ENCODE data around the gene C14orf119.

Gene C14orf119

GRCh38 chr14:23141706-23142444, 46.6 kb downstream of the C14orf119 start:
- Histone ChIP-seq H3K9ac (ENCODE audit: low read depth, low read length) (no peak overlapping the region), H3K9me3 (ENCODE audit: control insufficient read depth, insufficient read depth, low read length) (no peaks in the 10 kb centered on the region), H3K4me3 (ENCODE audit: low read depth, low read length) (no peak overlapping the region), H3K36me3 (ENCODE audit: control insufficient read depth, insufficient read depth, low read length) (peaks cover 42% of the 10 kb centered on the region), H3K4me1 (ENCODE audit: control insufficient read depth, insufficient read depth, low read length) (no peaks in the 10 kb centered on the region), H3K27me3 (ENCODE audit: control insufficient read depth, insufficient read depth, low read length) (no peaks in the 10 kb centered on the region)

- no peaks in the 10 kb centered on the region for H3K4me1 ChIP-seq (ENCODE audit: control insufficient read depth, insufficient read depth, low read length)
- H3K27me3 ChIP-seq (ENCODE audit: control insufficient read depth, insufficient read depth, low read length) = no peaks in the 10 kb centered on the region
- no peak overlapping the region for H3K4me3 ChIP-seq (ENCODE audit: low read depth, low read length)
- H3K9me3 ChIP-seq (ENCODE audit: control insufficient read depth, insufficient read depth, low read length) = no peaks in the 10 kb centered on the region
- peaks cover 38% of the 10 kb centered on the region for H3K36me3 ChIP-seq (ENCODE audit: control insufficient read depth, insufficient read depth, low read length)
- H3K9ac ChIP-seq (ENCODE audit: low read depth, low read length) = no peak overlapping the region
These were observed 47.5 kb downstream of the C14orf119 start for GRCh38 chr14:23142826-23143225.

- no peak overlapping the region for H3K9ac ChIP-seq (ENCODE audit: low read depth, low read length)
- H3K36me3 ChIP-seq (ENCODE audit: control insufficient read depth, insufficient read depth, low read length) = peaks cover 27% of the 10 kb centered on the region
These were observed 48.6 kb downstream of the C14orf119 start for GRCh38 chr14:23143911-23144310.

GRCh38 chr14:23145794-23146350, 50.6 kb downstream of the C14orf119 start:
- no peaks in the 10 kb centered on the region for H3K9me3 ChIP-seq (ENCODE audit: control insufficient read depth, insufficient read depth, low read length)
- H3K27me3 ChIP-seq (ENCODE audit: control insufficient read depth, insufficient read depth, low read length) = no peaks in the 10 kb centered on the region
- no peak overlapping the region for H3K9ac ChIP-seq (ENCODE audit: low read depth, low read length)
- H3K36me3 ChIP-seq (ENCODE audit: control insufficient read depth, insufficient read depth, low read length) = peaks cover 17% of the 10 kb centered on the region
- no peak overlapping the region for H3K4me3 ChIP-seq (ENCODE audit: low read depth, low read length)
- H3K4me1 ChIP-seq (ENCODE audit: control insufficient read depth, insufficient read depth, low read length) = no peaks in the 10 kb centered on the region

More at GRCh38 chr14:23143911-23144310, 48.6 kb downstream of the C14orf119 start:
- Histone ChIP-seq H3K27me3 (ENCODE audit: control insufficient read depth, insufficient read depth, low read length) (no peaks in the 10 kb centered on the region), H3K4me1 (ENCODE audit: control insufficient read depth, insufficient read depth, low read length) (no peaks in the 10 kb centered on the region), H3K9me3 (ENCODE audit: control insufficient read depth, insufficient read depth, low read length) (no peaks in the 10 kb centered on the region), H3K4me3 (ENCODE audit: low read depth, low read length) (no peak overlapping the region)

- H3K36me3 ChIP-seq (ENCODE audit: control insufficient read depth, insufficient read depth, low read length) = peaks cover 17% of the 10 kb centered on the region
- no peaks in the 10 kb centered on the region for H3K4me1 ChIP-seq (ENCODE audit: control insufficient read depth, insufficient read depth, low read length)
- H3K9ac ChIP-seq (ENCODE audit: low read depth, low read length) = no peak overlapping the region
- H3K4me3 ChIP-seq (ENCODE audit: low read depth, low read length) = no peak overlapping the region
- no peaks in the 10 kb centered on the region for H3K9me3 ChIP-seq (ENCODE audit: control insufficient read depth, insufficient read depth, low read length)
- H3K27me3 ChIP-seq (ENCODE audit: control insufficient read depth, insufficient read depth, low read length) = no peaks in the 10 kb centered on the region
These were observed 51.1 kb downstream of the C14orf119 start for GRCh38 chr14:23146351-23146910.

GRCh38 chr14:23146980-23147379, 51.7 kb downstream of the C14orf119 start:
- Histone ChIP-seq H3K9me3 (ENCODE audit: control insufficient read depth, insufficient read depth, low read length) (no peaks in the 10 kb centered on the region), H3K27me3 (ENCODE audit: control insufficient read depth, insufficient read depth, low read length) (no peaks in the 10 kb centered on the region), H3K9ac (ENCODE audit: low read depth, low read length) (no peak overlapping the region), H3K4me1 (ENCODE audit: control insufficient read depth, insufficient read depth, low read length) (no peaks in the 10 kb centered on the region), H3K4me3 (ENCODE audit: low read depth, low read length) (no peak overlapping the region), H3K36me3 (ENCODE audit: control insufficient read depth, insufficient read depth, low read length) (peaks cover 16% of the 10 kb centered on the region)

- Histone ChIP-seq H3K9me3 (ENCODE audit: control insufficient read depth, insufficient read depth, low read length) (no peaks in the 10 kb centered on the region), H3K27me3 (ENCODE audit: control insufficient read depth, insufficient read depth, low read length) (no peaks in the 10 kb centered on the region), H3K4me3 (ENCODE audit: low read depth, low read length) (no peak overlapping the region), H3K9ac (ENCODE audit: low read depth, low read length) (no peak overlapping the region), H3K36me3 (ENCODE audit: control insufficient read depth, insufficient read depth, low read length) (peaks cover 11% of the 10 kb centered on the region), H3K4me1 (ENCODE audit: control insufficient read depth, insufficient read depth, low read length) (no peaks in the 10 kb centered on the region)
These were observed 52.4 kb downstream of the C14orf119 start for GRCh38 chr14:23147676-23148075.

GRCh38 chr14:23148591-23149249, 53.4 kb downstream of the C14orf119 start:
- Histone ChIP-seq H3K4me3 (ENCODE audit: low read depth, low read length) (no peak overlapping the region), H3K36me3 (ENCODE audit: control insufficient read depth, insufficient read depth, low read length) (peaks cover 8% of the 10 kb centered on the region), H3K4me1 (ENCODE audit: control insufficient read depth, insufficient read depth, low read length) (no peaks in the 10 kb centered on the region), H3K27me3 (ENCODE audit: control insufficient read depth, insufficient read depth, low read length) (no peaks in the 10 kb centered on the region), H3K9me3 (ENCODE audit: control insufficient read depth, insufficient read depth, low read length) (no peaks in the 10 kb centered on the region), H3K9ac (ENCODE audit: low read depth, low read length) (no peak overlapping the region)

GRCh38 chr14:23149745-23150144, 54.4 kb downstream of the C14orf119 start:
- Histone ChIP-seq H3K36me3 (ENCODE audit: control insufficient read depth, insufficient read depth, low read length) (peaks cover 4% of the 10 kb centered on the region), H3K9me3 (ENCODE audit: control insufficient read depth, insufficient read depth, low read length) (no peaks in the 10 kb centered on the region)

More at GRCh38 chr14:23149745-23150144, 54.4 kb downstream of the C14orf119 start:
- peaks cover 3% of the 10 kb centered on the region for H3K4me1 ChIP-seq (ENCODE audit: control insufficient read depth, insufficient read depth, low read length)
- H3K27me3 ChIP-seq (ENCODE audit: control insufficient read depth, insufficient read depth, low read length) = no peaks in the 10 kb centered on the region
- H3K4me3 ChIP-seq (ENCODE audit: low read depth, low read length) = no peak overlapping the region
- H3K9ac ChIP-seq (ENCODE audit: low read depth, low read length) = no peak overlapping the region
